Stomach (tissue), 4 donors: ENCODE data around the gene ATP8A2.

Experiments
- CTCF ChIP-seq, 7 experiments: fragments of 450-650 bp in 4 of 7; fragments of 200-600 bp in 3 of 7; sonication (generic) in 3 of 7; IDR thresholded peaks; one replicate each; pipeline ENCODE4 v1.5.1; 2016 to 2019; ENCODE audit warnings: antibody characterized with exemption in 7 of 7, control low read depth in 2 of 7, mild to moderate bottlenecking in 1 of 7
- POLR2A ChIP-seq, 4 donors: fragments of 450-650 bp; IDR thresholded peaks; one replicate each; pipeline ENCODE4 v1.6.1; 2016; ENCODE audit warnings: antibody characterized with exemption in 4 of 4, control low read depth in 2 of 4, mild to moderate bottlenecking in 1 of 4, moderate library complexity in 1 of 4
- POLR2AphosphoS5 ChIP-seq, 3 donors: sonication (generic); formaldehyde crosslinking; IDR thresholded peaks; one replicate each; pipeline ENCODE4 v1.6.1; 2016; ENCODE audit warnings: antibody characterized with exemption in 3 of 3

- no peak for TF ChIP-seq CTCF (IDR thresholded peaks at IDR 0.05)
- no peak for TF ChIP-seq POLR2A (IDR thresholded peaks at IDR 0.05)
- no peak for TF ChIP-seq POLR2AphosphoS5 (IDR thresholded peaks at IDR 0.05)
These were observed 688.6 kb downstream of the ATP8A2 start for GRCh38 chr13:26060357-26060756.
